OCI-LY1 (cell line): ENCODE measurements around the gene UBAP1.
"Not testable (repeated sequence)": the region's sequence is repeated elsewhere in the genome, so short reads cannot be mapped to it uniquely, and the experiment has no call there.

Experiments
- H2AFZ ChIP-seq: fragments of 200-600 bp; sonication (generic), shearing (Covaris generic); 2 replicates; pipeline ENCODE4 v1.6.0; 2014; ENCODE audit warnings: antibody characterized with exemption, mild to moderate bottlenecking, low read length
- H3F3A ChIP-seq: fragments of 200-600 bp; sonication (generic), shearing (Covaris generic); 2 replicates; pipeline ENCODE4 v1.6.0; 2014; ENCODE audit warnings: mild to moderate bottlenecking, antibody characterized with exemption, low read length, moderate library complexity; ENCODE audit not compliant: insufficient read depth
- H3K27ac ChIP-seq: fragments of 200-600 bp; sonication (generic); 2 replicates; pipeline ENCODE4 v1.5.1; 2014; ENCODE audit warnings: low read length, mixed run types, mild to moderate bottlenecking, low read depth; ENCODE audit not compliant: poor library complexity, severe bottlenecking
- H3K27me3 ChIP-seq: fragments of 200-600 bp; sonication (generic); 2 replicates; pipeline ENCODE4 v1.6.0; 2014; ENCODE audit warnings: antibody characterized with exemption, mild to moderate bottlenecking, low read length, moderate library complexity; ENCODE audit not compliant: insufficient read depth
- H3K36me3 ChIP-seq: fragments of 200-600 bp; sonication (generic); 2 replicates; pipeline ENCODE4 v1.6.1; 2014; ENCODE audit warnings: mild to moderate bottlenecking, antibody characterized with exemption, low read length, moderate library complexity, mixed read lengths; ENCODE audit not compliant: insufficient read depth
- H3K4me1 ChIP-seq: fragments of 200-600 bp; sonication (generic); 2 replicates; pipeline ENCODE4 v1.5.1; 2014; ENCODE audit warnings: mild to moderate bottlenecking, low read length, moderate library complexity; ENCODE audit not compliant: insufficient read depth, severe bottlenecking
- H3K4me2 ChIP-seq: fragments of 200-600 bp; sonication (generic), shearing (Covaris generic); 2 replicates; pipeline ENCODE4 v1.6.1; 2014; ENCODE audit warnings: low read length
- H3K4me3 ChIP-seq: fragments of 200-600 bp; sonication (generic); 2 replicates; pipeline ENCODE4 v1.5.1; 2014; ENCODE audit warnings: low read length, low read depth, mild to moderate bottlenecking, mixed read lengths; ENCODE audit not compliant: poor library complexity, severe bottlenecking
- H3K79me2 ChIP-seq: fragments of 200-600 bp; shearing (Covaris generic); 2 replicates; pipeline ENCODE4 v1.6.1; 2016; ENCODE audit warnings: mixed run types, low read length, mixed read lengths; ENCODE audit not compliant: insufficient read depth
- H3K9ac ChIP-seq: fragments of 200-600 bp; sonication (generic), shearing (Covaris generic); 2 replicates; pipeline ENCODE4 v1.6.1; 2014; ENCODE audit warnings: mild to moderate bottlenecking, low read length, mixed read lengths
- H3K9me2 ChIP-seq: fragments of 200-600 bp; sonication (generic), shearing (Covaris generic); 2 replicates; pipeline ENCODE4 v1.6.1; 2014; ENCODE audit warnings: low read depth, mild to moderate bottlenecking, low read length, mixed read lengths
- H3K9me3 ChIP-seq: fragments of 200-600 bp; shearing (Covaris generic); 2 replicates; pipeline ENCODE4 v1.6.1; 2014; ENCODE audit warnings: low read length, mixed read lengths
- H4K20me1 ChIP-seq: fragments of 200-600 bp; sonication (generic), shearing (Covaris generic); 2 replicates; pipeline ENCODE4 v1.6.0; 2016; ENCODE audit warnings: mild to moderate bottlenecking, low read length; ENCODE audit not compliant: insufficient read depth
- EZH2 ChIP-seq: fragments of 200-600 bp; sonication (generic), shearing (Covaris generic); IDR thresholded peaks from 2 replicates; pipeline ENCODE4 v1.8.0; 2017; ENCODE audit warnings: borderline replicate concordance, mixed run types, mild to moderate bottlenecking, antibody characterized with exemption, low read length, moderate library complexity, mixed read lengths
- TF ChIP-seq, protein P1 (sequence below): fragments of 200-600 bp; sonication (generic), shearing (Covaris generic); IDR thresholded peaks from 2 replicates; pipeline ENCODE4 v1.5.1; 2017; ENCODE audit warnings: mild to moderate bottlenecking, antibody characterized with exemption, low read length, moderate library complexity, mixed read lengths

UBAP1 gene

DNA sequence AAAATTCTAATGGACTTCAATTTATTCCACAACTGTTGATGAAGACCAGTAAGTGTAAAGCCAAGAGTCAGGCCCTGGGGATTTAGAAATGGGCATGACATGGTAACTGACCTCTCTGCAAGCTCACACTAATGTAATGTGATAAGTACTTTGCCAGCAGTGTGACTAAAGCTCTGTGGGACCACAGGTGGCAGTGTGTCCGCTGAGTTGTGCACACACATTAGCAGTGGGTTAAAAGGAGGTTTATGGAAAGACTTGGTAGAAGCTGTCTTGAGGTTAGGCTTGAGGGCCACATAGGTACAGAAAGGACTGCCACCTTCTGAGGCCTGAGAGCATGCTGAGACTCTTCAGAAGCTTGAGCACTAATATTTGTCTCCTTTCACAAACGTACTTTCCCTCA is 67.6 kb downstream of the UBAP1 start:
- Histone ChIP-seq H3K4me1 (peaks cover 7% of the 10 kb centered on the region), H3K9me3 (no peaks in the 10 kb centered on the region), H3K27me3 (no peaks in the 10 kb centered on the region), H3K4me3 (no peak overlapping the region), H2AFZ (no peak overlapping the region), H3F3A (no peaks in the 10 kb centered on the region), H3K9ac (no peak overlapping the region), H3K79me2 (no peaks in the 10 kb centered on the region), H3K36me3 (peaks cover 71% of the 10 kb centered on the region), H4K20me1 (no peaks in the 10 kb centered on the region), H3K4me2 (no peak overlapping the region), H3K27ac (peak overlapping the region; percentile 7), H3K9me2 (no peaks in the 10 kb centered on the region)
- TF ChIP-seq EZH2: no peak
- TF ChIP-seq, protein P1, sequence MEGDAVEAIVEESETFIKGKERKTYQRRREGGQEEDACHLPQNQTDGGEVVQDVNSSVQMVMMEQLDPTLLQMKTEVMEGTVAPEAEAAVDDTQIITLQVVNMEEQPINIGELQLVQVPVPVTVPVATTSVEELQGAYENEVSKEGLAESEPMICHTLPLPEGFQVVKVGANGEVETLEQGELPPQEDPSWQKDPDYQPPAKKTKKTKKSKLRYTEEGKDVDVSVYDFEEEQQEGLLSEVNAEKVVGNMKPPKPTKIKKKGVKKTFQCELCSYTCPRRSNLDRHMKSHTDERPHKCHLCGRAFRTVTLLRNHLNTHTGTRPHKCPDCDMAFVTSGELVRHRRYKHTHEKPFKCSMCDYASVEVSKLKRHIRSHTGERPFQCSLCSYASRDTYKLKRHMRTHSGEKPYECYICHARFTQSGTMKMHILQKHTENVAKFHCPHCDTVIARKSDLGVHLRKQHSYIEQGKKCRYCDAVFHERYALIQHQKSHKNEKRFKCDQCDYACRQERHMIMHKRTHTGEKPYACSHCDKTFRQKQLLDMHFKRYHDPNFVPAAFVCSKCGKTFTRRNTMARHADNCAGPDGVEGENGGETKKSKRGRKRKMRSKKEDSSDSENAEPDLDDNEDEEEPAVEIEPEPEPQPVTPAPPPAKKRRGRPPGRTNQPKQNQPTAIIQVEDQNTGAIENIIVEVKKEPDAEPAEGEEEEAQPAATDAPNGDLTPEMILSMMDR: peak; percentile 15; the same call in 1 of the 2 replicates

DNA sequence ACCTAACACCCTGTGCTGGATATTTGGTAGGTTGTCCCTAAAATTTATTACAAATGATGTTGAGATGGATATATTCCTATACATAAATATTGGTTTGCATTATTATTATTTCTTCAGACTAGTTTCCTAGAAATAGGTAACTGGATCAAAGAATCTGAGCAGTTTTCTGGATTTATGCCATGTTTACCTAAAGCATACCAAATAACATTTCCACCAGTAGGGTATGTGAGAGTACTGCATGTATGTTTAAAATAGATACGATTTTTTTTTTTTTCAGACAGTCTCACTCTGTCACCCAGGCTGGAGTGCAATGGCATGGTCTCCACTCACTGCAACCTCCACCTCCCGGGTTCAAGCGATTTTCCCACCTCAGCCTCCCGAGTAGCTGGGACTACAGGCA is 68.9 kb downstream of the UBAP1 start:
- H3K79me2 ChIP-seq, H3K27ac ChIP-seq, H2AFZ ChIP-seq, H4K20me1 ChIP-seq, H3K4me2 ChIP-seq, H3K9me2 ChIP-seq, H3K9me3 ChIP-seq, H3K27me3 ChIP-seq, H3K9ac ChIP-seq, H3F3A ChIP-seq, H3K4me3 ChIP-seq: not testable (repeated sequence)
- peaks cover 71% of the 10 kb centered on the region; the same call in 1 of the 2 replicates for H3K36me3 ChIP-seq
- H3K4me1 ChIP-seq: peaks cover 20% of the 10 kb centered on the region

DNA sequence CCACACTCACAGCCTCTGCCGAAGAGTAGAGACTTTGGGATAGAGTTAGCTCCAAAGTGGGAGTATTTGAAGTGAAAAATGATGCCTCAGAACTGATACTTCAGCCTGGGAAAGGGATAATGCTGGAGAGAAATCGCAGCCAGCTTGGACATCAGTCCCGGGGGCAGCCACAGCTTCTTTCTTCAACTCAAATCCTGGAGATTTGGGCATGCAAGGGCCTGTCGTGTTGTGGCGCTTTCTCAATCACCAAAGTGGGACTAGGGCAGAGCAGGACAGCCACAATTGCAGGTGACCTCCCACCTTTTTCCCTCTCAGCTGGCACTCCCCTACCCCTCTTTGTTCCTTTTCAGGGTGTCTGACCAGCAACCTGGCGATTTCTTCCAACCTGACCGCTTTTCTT is 70.4 kb downstream of the UBAP1 start:
- Histone ChIP-seq H3F3A (0 out of 2 replicates have a peak, but pooled peaks cover 3% of the 10 kb centered on the region), H3K27ac (no peak overlapping the region), H3K27me3 (no peaks in the 10 kb centered on the region), H3K4me1 (peaks cover 26% of the 10 kb centered on the region), H4K20me1 (no peaks in the 10 kb centered on the region), H3K4me3 (no peak overlapping the region), H3K36me3 (peaks cover 75% of the 10 kb centered on the region; the same call in 1 of the 2 replicates), H3K9me2 (no peaks in the 10 kb centered on the region), H3K9me3 (no peaks in the 10 kb centered on the region), H3K9ac (no peak overlapping the region), H2AFZ (no peak overlapping the region), H3K79me2 (no peaks in the 10 kb centered on the region), H3K4me2 (no peak overlapping the region)
- TF ChIP-seq EZH2: no peak
- TF ChIP-seq, protein P1: no peak

DNA sequence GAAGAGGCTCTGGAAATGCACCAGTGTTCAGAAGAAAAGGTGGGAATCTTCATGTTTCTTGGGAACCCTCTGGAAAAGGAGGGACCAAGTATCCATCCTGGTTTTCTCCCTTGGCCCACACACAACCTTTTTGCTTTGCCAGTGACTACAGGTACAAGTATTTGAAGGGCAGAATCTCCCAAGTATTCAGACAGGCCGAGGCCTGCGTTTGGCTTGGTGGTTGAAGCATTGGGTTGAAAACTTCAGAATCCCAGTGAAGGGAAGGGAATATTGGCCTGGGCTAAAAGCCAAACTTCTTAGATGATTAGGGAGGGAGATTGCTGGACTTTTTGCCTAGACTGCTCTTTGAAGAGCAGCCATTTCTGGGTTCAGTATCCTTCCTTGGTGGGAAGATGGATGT is 71.9 kb downstream of the UBAP1 start:
- Histone ChIP-seq H2AFZ (no peak overlapping the region), H3K79me2 (no peaks in the 10 kb centered on the region), H3K4me2 (no peak overlapping the region), H3K9me2 (no peaks in the 10 kb centered on the region), H3K9me3 (no peaks in the 10 kb centered on the region), H3K27me3 (no peaks in the 10 kb centered on the region), H3K27ac (peak overlapping the region; percentile 61), H4K20me1 (no peaks in the 10 kb centered on the region), H3K4me3 (no peak overlapping the region), H3F3A (0 out of 2 replicates have a peak, but pooled peaks cover 3% of the 10 kb centered on the region), H3K9ac (no peak overlapping the region), H3K36me3 (peaks cover 90% of the 10 kb centered on the region; the same call in 1 of the 2 replicates), H3K4me1 (peaks cover 26% of the 10 kb centered on the region)
- no peak for TF ChIP-seq EZH2
- TF ChIP-seq, protein P1: no peak
